ENCODE data around the gene CELF2. TPM values are rescaled to one million over a fixed set of nuclear protein-coding genes. Genes with fewer than 3 reads are reported as not detected.

Gene CELF2
- total RNA-seq, 1 donor from 2014 or later = 134 TPM

DNA sequence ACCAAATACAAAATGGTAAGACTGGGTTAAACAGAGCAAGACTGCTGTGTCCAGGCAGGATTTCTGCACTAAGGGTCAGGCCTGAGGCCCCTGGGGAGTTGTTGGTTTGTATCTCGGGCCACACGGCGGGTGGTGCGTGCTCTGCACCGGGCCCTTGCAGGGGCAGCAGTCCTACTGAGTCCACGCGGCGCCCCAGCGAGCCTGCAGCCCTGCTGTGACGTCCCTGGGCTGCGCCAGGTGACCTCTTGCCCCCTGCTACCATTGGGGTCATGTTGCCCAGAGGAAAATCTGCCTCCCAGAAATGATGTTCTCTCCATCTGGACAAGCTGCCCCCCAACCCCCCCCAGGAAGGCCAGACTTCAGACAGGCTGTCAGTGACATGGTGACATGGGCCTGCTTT is 281.5 kb downstream of the CELF2 start:
- peaks cover 2% of the 10 kb centered on the region for H3K4me1 Mint-ChIP-seq (ENCODE audit: low read depth)
- no peak for DNase-seq (ENCODE audit: low spot score)
- no peak overlapping the region for H3K4me3 Mint-ChIP-seq (ENCODE audit: low read depth)
- H3K27me3 Mint-ChIP-seq (ENCODE audit: low read depth) = no peaks in the 10 kb centered on the region
- intact Hi-C loops (cut with micrococcal nuclease) = no loop called here
- H3K9me3 Mint-ChIP-seq = no peaks in the 10 kb centered on the region
- peaks cover 93% of the 10 kb centered on the region for H3K36me3 Mint-ChIP-seq (ENCODE audit: low read depth)
- H3K27ac Mint-ChIP-seq = no peak overlapping the region

DNA sequence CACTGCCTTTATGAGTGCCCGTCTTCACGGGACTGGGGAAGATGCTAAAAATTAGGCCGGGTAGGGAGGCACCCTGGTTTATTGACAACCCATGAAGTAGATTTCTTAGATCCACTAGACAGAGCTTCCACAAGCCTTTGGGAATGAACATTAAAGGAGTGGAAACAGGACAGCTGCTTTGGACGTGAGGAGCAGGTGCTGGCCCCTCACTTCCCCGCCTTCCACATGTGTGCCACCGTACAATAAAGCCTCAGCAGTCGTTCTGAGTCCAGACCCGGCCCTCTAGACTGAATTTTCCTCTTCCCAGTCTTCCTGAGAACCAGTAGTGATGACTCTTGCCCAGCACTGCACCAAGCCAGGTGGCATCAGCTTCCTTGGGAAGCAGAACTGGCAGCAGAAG is 282.4 kb downstream of the CELF2 start:
- no peak overlapping the region for H3K4me3 Mint-ChIP-seq (ENCODE audit: low read depth)
- H3K36me3 Mint-ChIP-seq (ENCODE audit: low read depth) = peaks cover 93% of the 10 kb centered on the region
- H3K9me3 Mint-ChIP-seq = no peaks in the 10 kb centered on the region
- DNase-seq (ENCODE audit: low spot score) = no peak
- H3K27ac Mint-ChIP-seq = no peak overlapping the region
- H3K27me3 Mint-ChIP-seq (ENCODE audit: low read depth) = no peaks in the 10 kb centered on the region
- intact Hi-C loops (cut with micrococcal nuclease) = no loop called here
- H3K4me1 Mint-ChIP-seq (ENCODE audit: low read depth) = peaks cover 2% of the 10 kb centered on the region

DNA sequence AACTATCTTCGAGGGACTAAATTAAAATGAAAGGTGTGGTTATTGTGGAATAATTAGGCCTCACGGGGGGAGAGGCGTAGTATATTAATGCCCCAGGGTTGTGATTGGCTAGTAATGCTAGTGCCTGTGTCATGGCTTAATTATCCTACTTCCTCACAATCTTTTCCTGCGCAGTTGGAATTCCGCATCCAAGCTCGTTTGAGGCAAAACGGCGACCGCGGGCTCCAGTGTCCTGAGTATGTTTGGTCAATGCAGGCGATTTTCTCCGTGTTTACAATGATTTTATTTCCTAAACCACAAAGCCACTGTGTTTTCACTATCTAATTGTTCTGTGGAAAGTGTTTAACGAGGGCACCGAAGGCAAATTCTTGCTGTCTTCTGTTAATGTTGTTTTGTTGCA is 282.9 kb downstream of the CELF2 start:
- no peak for DNase-seq (ENCODE audit: low spot score)
- Mint-ChIP-seq H3K27me3 (ENCODE audit: low read depth) (no peaks in the 10 kb centered on the region), H3K4me1 (ENCODE audit: low read depth) (peaks cover 2% of the 10 kb centered on the region)

DNA sequence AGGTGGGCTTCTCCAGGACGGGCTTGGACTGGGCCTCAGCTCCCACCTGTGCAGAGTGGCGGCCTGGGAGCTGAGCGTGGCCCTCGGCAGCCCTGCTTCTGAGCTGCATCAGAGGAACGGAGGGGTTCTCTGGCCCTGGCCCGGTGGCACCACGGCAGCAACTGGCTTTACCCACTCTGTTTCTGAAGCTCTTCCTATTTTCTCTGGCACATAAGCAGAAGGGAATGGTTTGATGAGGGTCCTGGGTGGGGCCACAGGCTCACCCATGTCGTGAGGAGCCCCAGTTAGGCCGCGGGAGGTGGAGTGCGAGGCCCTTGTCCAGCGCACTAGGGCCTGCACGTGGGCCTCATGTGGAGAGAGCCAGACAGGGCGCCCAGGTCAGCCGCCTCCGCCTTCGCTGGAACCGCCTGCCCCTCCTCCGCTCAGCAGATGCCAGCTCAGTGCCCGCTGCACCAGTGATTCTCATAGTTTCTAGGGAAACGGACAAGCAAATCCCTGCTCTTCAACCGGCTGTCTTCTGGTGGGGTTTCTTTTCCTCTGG is 284.0 kb downstream of the CELF2 start:
- Mint-ChIP-seq H3K27me3 (ENCODE audit: low read depth) (no peaks in the 10 kb centered on the region), H3K36me3 (ENCODE audit: low read depth) (peaks cover 93% of the 10 kb centered on the region), H3K4me1 (ENCODE audit: low read depth) (no peaks in the 10 kb centered on the region), H3K27ac (no peak overlapping the region), H3K9me3 (peaks cover 4% of the 10 kb centered on the region), H3K4me3 (ENCODE audit: low read depth) (no peak overlapping the region)
- no peak for DNase-seq (ENCODE audit: low spot score)
- intact Hi-C loops (cut with micrococcal nuclease) = no loop called here

More for the DNA sequence above, 282.9 kb downstream of the CELF2 start:
- intact Hi-C loops (cut with micrococcal nuclease) = no loop called here
- H3K27ac Mint-ChIP-seq = no peak overlapping the region
- H3K4me3 Mint-ChIP-seq (ENCODE audit: low read depth) = no peak overlapping the region
- peaks cover 93% of the 10 kb centered on the region for H3K36me3 Mint-ChIP-seq (ENCODE audit: low read depth)
- H3K9me3 Mint-ChIP-seq = no peaks in the 10 kb centered on the region

DNA sequence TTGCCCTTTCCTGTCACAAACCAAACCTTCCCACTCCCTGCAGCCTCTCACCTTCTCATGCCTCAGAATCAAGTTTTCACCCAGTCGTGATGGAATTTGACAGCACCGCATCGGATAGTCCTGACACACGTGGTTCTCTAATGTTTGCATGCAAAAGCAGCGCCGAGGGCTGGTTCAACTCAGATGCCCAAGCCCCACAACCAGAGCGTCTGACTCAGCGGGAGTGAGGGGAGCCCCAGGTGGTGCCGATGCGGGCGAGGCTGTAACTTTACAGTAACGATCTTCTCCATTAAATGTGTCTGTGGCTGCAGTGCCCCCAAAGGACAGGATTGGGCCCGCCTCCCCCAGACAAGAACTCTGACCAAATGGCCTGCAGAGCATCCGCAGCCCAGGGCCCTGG is 284.5 kb downstream of the CELF2 start:
- no peak for DNase-seq (ENCODE audit: low spot score)
- Mint-ChIP-seq H3K4me1 (ENCODE audit: low read depth) (no peaks in the 10 kb centered on the region), H3K9me3 (peaks cover 9% of the 10 kb centered on the region), H3K27ac (no peak overlapping the region), H3K27me3 (ENCODE audit: low read depth) (no peaks in the 10 kb centered on the region), H3K4me3 (ENCODE audit: low read depth) (no peak overlapping the region), H3K36me3 (ENCODE audit: low read depth) (peaks cover 93% of the 10 kb centered on the region)
- intact Hi-C loops (cut with micrococcal nuclease) = no loop called here

DNA sequence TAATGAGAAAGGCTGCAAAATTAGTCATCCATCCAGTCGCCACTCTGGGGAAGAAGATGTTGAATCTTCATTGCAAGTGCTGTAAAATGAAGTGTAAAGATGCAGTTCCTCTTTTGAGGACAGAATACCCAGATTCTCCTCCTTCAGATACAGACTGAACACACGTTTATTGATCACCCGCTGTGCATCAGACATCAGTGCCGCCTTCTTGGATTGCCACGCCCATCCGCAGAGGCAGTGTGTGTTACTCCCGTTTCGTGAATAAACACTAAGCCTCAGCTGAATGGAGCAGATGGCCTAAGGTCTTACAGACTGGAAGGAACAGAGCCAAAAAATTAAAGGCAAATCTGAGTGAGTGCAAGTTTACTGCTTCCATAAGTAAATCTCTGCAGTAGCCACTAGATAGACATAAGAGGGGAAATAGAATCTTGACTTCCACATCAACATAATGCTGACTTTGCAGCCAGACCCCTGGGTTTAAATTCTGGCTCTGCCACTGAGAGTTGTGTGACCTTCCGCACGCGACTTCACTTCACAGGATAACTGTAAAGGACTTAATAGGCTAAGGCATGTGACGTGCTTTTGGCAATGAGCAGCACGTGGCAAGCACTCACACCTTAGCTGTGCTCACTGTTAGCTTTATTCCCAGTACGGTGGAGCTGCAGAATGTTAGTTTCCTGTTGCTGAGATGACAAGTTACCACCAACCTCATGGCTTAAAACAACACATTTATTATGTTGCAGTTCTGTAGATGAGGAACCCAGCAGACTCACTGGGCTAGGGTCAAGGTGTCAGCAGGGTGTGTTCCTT is 285.9 kb downstream of the CELF2 start:
- peaks cover 21% of the 10 kb centered on the region for H3K9me3 Mint-ChIP-seq
- H3K27ac Mint-ChIP-seq = peak overlapping the region; percentile 21
- intact Hi-C loops (cut with micrococcal nuclease) = no loop called here
- H3K36me3 Mint-ChIP-seq (ENCODE audit: low read depth) = peaks cover 95% of the 10 kb centered on the region
- no peak for DNase-seq (ENCODE audit: low spot score)
- H3K27me3 Mint-ChIP-seq (ENCODE audit: low read depth) = no peaks in the 10 kb centered on the region
- H3K4me3 Mint-ChIP-seq (ENCODE audit: low read depth) = no peak overlapping the region
- H3K4me1 Mint-ChIP-seq (ENCODE audit: low read depth) = no peaks in the 10 kb centered on the region

DNA sequence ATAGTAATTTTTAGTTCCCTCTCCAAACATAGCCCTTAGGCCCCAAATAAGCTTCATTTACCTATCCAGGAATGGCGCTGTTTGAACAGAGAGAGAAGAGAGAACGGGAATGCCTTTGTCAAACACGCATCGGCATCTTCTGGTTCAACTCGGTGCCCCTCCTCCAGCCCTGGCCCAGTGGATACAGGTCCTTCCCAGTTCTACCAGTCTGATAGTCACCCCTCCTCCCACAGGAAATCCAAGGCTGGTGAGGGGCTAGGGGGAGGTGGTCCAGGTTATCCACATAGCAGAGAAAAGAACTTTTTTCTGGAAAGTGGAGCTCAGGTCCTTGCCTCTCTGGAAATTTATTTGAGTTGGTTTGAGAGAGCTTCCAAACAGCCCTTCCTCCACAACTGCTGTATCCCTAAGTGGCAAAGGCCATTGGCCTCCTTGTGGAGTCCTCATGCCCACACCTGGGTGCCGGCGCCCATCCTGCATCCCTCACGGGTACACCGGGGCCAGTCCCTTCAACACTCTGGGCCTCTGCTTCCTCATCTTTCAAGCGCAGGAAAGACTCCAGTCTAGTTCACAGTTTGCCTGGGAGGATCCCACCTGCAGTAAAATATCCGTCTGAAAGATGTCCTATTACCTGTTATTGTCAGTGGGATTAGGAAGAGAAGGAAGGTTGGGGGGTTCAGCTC is 287.4 kb downstream of the CELF2 start:
- peaks cover 95% of the 10 kb centered on the region for H3K36me3 Mint-ChIP-seq (ENCODE audit: low read depth)
- intact Hi-C loops (cut with micrococcal nuclease) = no loop called here
- H3K9me3 Mint-ChIP-seq = peaks cover 31% of the 10 kb centered on the region
- H3K27ac Mint-ChIP-seq = no peak overlapping the region
- DNase-seq (ENCODE audit: low spot score) = no peak
- no peak overlapping the region for H3K4me3 Mint-ChIP-seq (ENCODE audit: low read depth)
- H3K27me3 Mint-ChIP-seq (ENCODE audit: low read depth) = no peaks in the 10 kb centered on the region
- H3K4me1 Mint-ChIP-seq (ENCODE audit: low read depth) = peaks cover 8% of the 10 kb centered on the region

DNA sequence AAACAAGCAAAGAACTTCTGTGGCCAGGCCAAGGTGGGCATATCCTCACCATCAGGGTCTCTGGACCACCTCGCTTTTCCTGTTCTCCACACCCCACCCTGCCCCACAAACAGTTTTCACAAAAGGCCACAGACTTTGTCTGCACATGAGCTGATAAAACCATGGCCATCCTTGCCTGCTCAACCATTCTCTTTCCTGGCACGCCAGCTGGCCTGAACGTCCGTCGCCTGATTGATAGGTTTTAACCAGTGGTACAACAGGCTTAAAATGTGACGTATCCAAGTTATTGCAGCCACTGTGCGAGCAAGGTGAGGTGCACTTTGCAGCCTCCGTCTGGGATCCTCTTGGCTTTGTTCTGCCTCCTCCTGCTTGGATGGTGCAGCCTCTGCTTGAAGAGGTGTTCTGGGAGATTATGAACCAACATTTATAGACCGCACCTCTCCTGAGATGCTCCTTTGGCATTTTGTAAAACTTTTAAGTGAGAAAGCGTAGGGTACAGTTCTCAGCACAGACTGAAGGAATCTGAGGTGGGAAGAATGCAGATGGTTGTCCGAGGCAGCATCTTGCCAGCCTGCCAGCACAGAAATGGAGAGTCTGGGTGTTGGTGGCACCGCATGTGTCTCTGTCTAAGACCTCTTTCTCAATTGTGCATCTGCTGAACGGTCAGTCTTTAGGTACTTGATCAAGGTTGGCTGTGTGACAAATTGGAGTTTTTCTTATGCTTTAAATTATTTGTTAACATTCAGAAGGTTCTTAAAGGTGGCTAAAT is 288.3 kb downstream of the CELF2 start:
- H3K4me3 Mint-ChIP-seq (ENCODE audit: low read depth) = no peak overlapping the region
- H3K27me3 Mint-ChIP-seq (ENCODE audit: low read depth) = no peaks in the 10 kb centered on the region
- H3K27ac Mint-ChIP-seq = no peak overlapping the region
- peaks cover 13% of the 10 kb centered on the region for H3K4me1 Mint-ChIP-seq (ENCODE audit: low read depth)
- intact Hi-C loops (cut with micrococcal nuclease) = no loop called here
- no peak for DNase-seq (ENCODE audit: low spot score)
- peaks cover 95% of the 10 kb centered on the region for H3K36me3 Mint-ChIP-seq (ENCODE audit: low read depth)
- H3K9me3 Mint-ChIP-seq = peaks cover 31% of the 10 kb centered on the region

DNA sequence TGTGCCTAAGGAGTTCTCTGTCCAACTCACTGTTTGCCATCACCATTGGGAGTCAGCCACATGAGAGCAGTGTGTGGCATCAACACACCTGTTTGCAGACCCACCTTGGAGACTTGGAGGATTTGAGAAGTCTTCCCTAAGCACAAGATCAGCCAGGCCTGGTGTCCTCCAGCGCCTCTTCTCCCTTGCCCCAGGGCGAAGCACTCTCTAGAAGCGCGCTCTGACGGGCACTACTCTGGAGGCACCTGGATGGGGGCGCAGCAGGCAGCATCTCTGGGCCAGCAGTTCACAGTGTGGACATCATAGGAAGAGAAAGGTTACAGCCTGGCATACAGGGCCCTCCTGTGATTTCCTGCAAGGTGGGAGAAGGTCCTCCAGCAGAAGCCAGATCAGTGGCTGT is 289.3 kb downstream of the CELF2 start:
- Mint-ChIP-seq H3K4me3 (ENCODE audit: low read depth) (no peak overlapping the region), H3K9me3 (peaks cover 41% of the 10 kb centered on the region), H3K27ac (peak overlapping the region; percentile 33), H3K36me3 (ENCODE audit: low read depth) (peaks cover 100% of the 10 kb centered on the region), H3K4me1 (ENCODE audit: low read depth) (peaks cover 15% of the 10 kb centered on the region), H3K27me3 (ENCODE audit: low read depth) (no peaks in the 10 kb centered on the region)
- intact Hi-C loops (cut with micrococcal nuclease) = no loop called here
- no peak for DNase-seq (ENCODE audit: low spot score)

DNA sequence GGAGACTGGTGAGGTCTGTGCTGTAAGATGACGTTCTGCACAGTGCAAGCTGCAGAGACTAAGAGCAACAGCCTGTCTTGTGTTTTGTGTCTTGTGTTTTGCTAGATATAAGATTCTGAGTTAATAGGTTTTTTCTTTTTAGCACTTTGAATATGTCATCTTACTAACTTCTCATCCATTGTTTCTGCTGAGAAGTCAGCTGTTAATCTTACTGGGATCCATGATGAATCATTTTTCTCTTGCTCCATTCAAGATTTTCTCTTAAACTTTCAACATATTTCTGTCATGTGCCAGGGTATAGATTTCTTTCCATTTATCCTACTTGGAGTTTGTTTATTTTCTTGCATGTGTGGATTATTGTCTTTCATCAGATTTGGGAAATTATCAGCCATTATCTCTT is 290.3 kb downstream of the CELF2 start:
- no peak overlapping the region for H3K27ac Mint-ChIP-seq
- H3K4me1 Mint-ChIP-seq (ENCODE audit: low read depth) = peaks cover 15% of the 10 kb centered on the region
- H3K27me3 Mint-ChIP-seq (ENCODE audit: low read depth) = no peaks in the 10 kb centered on the region

DNA sequence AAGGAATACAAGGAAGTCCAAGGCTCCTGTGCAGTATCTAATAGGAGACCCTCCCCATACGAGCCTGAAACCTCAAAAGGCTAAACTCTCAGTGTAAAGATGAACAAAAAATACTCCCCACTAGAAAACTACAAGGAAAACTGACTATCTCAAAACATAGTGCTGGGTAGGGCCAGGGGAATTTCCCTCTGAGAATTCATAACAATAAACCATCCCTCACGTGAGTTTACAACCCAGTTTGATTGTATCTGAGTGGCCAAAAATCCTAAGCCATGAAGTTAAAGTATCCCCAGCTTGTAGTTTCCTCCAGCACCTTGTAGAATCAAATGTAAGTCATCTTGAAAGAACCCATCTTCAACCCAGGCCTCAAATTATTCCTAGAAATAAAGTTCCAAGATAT is 293.4 kb downstream of the CELF2 start:
- Mint-ChIP-seq H3K4me1 (ENCODE audit: low read depth) (peaks cover 25% of the 10 kb centered on the region), H3K4me3 (ENCODE audit: low read depth) (no peak overlapping the region), H3K36me3 (ENCODE audit: low read depth) (peaks cover 97% of the 10 kb centered on the region), H3K27ac (no peak overlapping the region), H3K9me3 (peaks cover 42% of the 10 kb centered on the region), H3K27me3 (ENCODE audit: low read depth) (no peaks in the 10 kb centered on the region)
- no peak for DNase-seq (ENCODE audit: low spot score)
- intact Hi-C loops (cut with micrococcal nuclease) = no loop called here

More for the DNA sequence above, 290.3 kb downstream of the CELF2 start:
- no peak for DNase-seq (ENCODE audit: low spot score)
- Mint-ChIP-seq H3K9me3 (peaks cover 42% of the 10 kb centered on the region), H3K36me3 (ENCODE audit: low read depth) (peaks cover 100% of the 10 kb centered on the region), H3K4me3 (ENCODE audit: low read depth) (no peak overlapping the region)
- intact Hi-C loops (cut with micrococcal nuclease) = no loop called here

DNA sequence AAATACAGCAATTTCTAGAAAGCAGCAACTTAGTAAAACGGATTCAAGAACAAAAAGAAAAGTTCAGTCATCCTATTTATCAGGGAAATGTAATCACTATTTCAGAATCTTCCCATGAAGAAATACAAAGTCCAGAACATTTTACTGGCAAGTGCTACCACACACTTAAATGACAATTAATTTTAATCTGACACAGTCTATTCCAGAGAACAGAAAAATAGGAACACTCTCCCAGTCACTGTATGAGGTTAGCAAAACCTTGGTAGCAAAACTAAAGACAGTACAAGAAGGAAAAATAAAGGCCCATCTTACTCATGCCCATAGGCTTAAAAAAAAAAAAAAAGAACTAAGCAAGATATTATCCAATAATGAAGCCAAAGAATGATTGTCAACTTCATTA is 295.8 kb downstream of the CELF2 start:
- H3K4me3 Mint-ChIP-seq (ENCODE audit: low read depth) = no peak overlapping the region
- H3K36me3 Mint-ChIP-seq (ENCODE audit: low read depth) = peaks cover 96% of the 10 kb centered on the region
- intact Hi-C loops (cut with micrococcal nuclease) = no loop called here
- no peak for DNase-seq (ENCODE audit: low spot score)
- H3K4me1 Mint-ChIP-seq (ENCODE audit: low read depth) = peaks cover 40% of the 10 kb centered on the region
- H3K27me3 Mint-ChIP-seq (ENCODE audit: low read depth) = no peaks in the 10 kb centered on the region
- H3K9me3 Mint-ChIP-seq = peaks cover 21% of the 10 kb centered on the region
- H3K27ac Mint-ChIP-seq = peak overlapping the region; percentile 67
